ENCODE results near the gene EPHB2.

Gene EPHB2

DNA sequence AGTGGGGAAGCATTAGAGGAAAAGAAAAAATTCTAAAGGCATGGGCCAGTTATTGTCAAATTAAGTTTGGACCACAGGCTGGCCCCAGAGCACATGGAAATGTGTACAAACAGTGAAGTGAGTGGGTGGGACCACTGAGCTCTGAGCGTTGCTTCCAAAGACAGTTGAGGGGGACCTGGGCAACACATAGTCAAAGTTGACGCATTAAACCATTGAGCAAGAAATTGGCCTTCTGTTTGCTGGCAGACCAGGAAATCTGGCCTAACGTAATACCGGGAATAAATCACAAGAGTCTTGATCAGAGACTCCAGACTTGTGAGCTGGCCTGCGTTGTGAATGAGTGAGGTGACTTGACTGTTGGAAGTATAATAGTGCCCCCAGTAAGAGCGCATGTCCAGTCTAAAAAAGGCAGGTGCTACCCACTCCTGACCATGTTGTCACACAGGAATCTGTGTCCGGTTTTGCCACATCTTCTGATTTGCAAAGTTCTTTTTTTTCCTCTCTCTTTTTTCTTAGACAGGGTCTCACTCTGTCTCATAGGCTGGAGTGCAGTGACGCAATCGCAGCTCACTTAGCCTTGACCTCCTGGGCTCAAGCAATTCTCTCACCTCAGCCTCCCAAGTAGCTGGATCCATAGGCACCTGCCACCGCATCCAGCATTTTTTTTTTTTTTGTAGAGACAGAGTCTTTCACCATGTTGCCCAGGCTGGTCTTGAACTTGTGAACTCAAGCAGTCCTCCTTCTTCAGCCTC is 10.7 kb downstream of the EPHB2 start:
- TF ChIP-seq CEBPB (IDR thresholded peaks at IDR 0.05) (0 out of 2 replicates have a peak, but pooled peaks have one; percentile 26), TAF1 (IDR thresholded peaks at IDR 0.05; ENCODE audit: low read depth) (no peak)

DNA sequence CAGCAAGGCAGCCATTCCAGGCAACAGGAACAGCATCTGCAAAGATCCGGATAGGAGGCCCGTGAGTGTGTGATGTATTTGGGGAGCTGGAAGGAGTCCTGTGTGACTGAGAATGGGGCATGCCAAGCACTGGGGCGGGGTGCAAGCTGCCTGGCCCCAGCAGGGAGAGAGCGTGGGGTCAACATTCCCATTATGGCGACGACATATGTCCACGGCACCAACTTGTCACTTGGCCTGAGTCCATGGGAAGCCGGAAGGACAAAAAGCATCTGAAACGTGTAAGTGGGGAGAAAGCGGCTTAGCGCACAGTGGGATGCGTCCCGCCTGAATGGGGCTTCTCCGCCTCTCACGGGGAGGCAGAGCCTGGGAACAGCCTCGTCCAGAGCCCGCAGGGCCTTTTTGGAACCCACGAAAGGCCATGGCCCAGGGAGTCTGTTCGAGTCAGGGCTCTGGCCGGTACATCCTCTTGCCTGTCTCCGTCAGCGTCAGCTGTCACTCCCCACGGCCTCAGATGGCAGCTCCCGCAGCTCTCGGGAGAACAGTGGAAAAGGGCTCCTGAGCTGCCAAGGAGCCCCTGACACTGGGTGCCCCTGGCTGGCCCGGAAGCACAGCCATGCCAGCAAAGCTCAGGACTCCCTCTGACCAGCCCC is 12.4 kb downstream of the EPHB2 start:
- TF ChIP-seq TAF1 (IDR thresholded peaks at IDR 0.05; ENCODE audit: low read depth) (no peak), YY1 (IDR thresholded peaks at IDR 0.05; ENCODE audit: low read depth) (no peak), TEAD4 (IDR thresholded peaks at IDR 0.05) (no peak), ZBTB7A (IDR thresholded peaks at IDR 0.05; ENCODE audit: low read depth) (no peak), CEBPB (IDR thresholded peaks at IDR 0.05) (no peak), FOXM1 (IDR thresholded peaks at IDR 0.05; ENCODE audit: borderline replicate concordance, low read depth) (no peak), EGR1 (IDR thresholded peaks at IDR 0.05) (no peak), CREB1 (IDR thresholded peaks at IDR 0.05; ENCODE audit: low read depth) (no peak), TCF12 (IDR thresholded peaks at IDR 0.05; ENCODE audit: low read depth) (no peak), NFIC (IDR thresholded peaks at IDR 0.05) (no peak), EP300 (IDR thresholded peaks at IDR 0.05; ENCODE audit: borderline replicate concordance) (no peak), RAD21 (IDR thresholded peaks at IDR 0.05; ENCODE audit: low read depth) (no peak)
- TF ChIP-seq, protein P1, sequence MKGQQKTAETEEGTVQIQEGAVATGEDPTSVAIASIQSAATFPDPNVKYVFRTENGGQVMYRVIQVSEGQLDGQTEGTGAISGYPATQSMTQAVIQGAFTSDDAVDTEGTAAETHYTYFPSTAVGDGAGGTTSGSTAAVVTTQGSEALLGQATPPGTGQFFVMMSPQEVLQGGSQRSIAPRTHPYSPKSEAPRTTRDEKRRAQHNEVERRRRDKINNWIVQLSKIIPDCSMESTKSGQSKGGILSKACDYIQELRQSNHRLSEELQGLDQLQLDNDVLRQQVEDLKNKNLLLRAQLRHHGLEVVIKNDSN (IDR thresholded peaks at IDR 0.05), result no peak
- TF ChIP-seq, protein P2, sequence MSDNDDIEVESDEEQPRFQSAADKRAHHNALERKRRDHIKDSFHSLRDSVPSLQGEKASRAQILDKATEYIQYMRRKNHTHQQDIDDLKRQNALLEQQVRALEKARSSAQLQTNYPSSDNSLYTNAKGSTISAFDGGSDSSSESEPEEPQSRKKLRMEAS (IDR thresholded peaks at IDR 0.05), result no peak
- TF ChIP-seq, protein P3, sequence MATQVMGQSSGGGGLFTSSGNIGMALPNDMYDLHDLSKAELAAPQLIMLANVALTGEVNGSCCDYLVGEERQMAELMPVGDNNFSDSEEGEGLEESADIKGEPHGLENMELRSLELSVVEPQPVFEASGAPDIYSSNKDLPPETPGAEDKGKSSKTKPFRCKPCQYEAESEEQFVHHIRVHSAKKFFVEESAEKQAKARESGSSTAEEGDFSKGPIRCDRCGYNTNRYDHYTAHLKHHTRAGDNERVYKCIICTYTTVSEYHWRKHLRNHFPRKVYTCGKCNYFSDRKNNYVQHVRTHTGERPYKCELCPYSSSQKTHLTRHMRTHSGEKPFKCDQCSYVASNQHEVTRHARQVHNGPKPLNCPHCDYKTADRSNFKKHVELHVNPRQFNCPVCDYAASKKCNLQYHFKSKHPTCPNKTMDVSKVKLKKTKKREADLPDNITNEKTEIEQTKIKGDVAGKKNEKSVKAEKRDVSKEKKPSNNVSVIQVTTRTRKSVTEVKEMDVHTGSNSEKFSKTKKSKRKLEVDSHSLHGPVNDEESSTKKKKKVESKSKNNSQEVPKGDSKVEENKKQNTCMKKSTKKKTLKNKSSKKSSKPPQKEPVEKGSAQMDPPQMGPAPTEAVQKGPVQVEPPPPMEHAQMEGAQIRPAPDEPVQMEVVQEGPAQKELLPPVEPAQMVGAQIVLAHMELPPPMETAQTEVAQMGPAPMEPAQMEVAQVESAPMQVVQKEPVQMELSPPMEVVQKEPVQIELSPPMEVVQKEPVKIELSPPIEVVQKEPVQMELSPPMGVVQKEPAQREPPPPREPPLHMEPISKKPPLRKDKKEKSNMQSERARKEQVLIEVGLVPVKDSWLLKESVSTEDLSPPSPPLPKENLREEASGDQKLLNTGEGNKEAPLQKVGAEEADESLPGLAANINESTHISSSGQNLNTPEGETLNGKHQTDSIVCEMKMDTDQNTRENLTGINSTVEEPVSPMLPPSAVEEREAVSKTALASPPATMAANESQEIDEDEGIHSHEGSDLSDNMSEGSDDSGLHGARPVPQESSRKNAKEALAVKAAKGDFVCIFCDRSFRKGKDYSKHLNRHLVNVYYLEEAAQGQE (IDR thresholded peaks at IDR 0.05; ENCODE audit: low read depth), result no peak

DNA sequence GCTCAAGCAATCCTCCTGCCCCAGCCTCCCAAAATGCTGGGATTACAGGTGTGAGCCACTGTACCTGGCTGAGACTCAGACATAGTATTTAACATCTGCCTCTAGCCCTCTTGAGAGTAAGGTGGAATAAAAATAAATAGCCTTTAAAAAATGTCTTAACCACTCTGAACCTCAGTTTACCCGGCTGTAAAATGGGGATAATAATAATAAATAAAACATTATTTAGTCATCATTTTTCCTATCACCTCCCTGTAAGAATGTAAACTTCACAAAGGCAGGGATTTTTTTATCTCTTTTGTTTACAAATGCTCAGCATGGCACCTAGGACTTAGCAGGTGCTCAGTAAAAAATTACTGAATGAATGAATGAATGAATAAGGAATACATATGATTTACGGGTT is 17.2 kb downstream of the EPHB2 start:
- no peak for TF ChIP-seq ZBTB7A (IDR thresholded peaks at IDR 0.05; ENCODE audit: low read depth)
- TF ChIP-seq, protein P1 (IDR thresholded peaks at IDR 0.05), result no peak
- no peak for TF ChIP-seq TAF1 (IDR thresholded peaks at IDR 0.05; ENCODE audit: low read depth)
- TF ChIP-seq TCF12 (IDR thresholded peaks at IDR 0.05; ENCODE audit: low read depth), result no peak
- TF ChIP-seq, protein P2 (IDR thresholded peaks at IDR 0.05), result no peak
- no peak for TF ChIP-seq YY1 (IDR thresholded peaks at IDR 0.05; ENCODE audit: low read depth)
- TF ChIP-seq NFIC (IDR thresholded peaks at IDR 0.05), result no peak
- no peak for TF ChIP-seq RAD21 (IDR thresholded peaks at IDR 0.05; ENCODE audit: low read depth)
- no peak for TF ChIP-seq EGR1 (IDR thresholded peaks at IDR 0.05)
- TF ChIP-seq, protein P3 (IDR thresholded peaks at IDR 0.05; ENCODE audit: low read depth), result no peak
- no peak for TF ChIP-seq TEAD4 (IDR thresholded peaks at IDR 0.05)

DNA sequence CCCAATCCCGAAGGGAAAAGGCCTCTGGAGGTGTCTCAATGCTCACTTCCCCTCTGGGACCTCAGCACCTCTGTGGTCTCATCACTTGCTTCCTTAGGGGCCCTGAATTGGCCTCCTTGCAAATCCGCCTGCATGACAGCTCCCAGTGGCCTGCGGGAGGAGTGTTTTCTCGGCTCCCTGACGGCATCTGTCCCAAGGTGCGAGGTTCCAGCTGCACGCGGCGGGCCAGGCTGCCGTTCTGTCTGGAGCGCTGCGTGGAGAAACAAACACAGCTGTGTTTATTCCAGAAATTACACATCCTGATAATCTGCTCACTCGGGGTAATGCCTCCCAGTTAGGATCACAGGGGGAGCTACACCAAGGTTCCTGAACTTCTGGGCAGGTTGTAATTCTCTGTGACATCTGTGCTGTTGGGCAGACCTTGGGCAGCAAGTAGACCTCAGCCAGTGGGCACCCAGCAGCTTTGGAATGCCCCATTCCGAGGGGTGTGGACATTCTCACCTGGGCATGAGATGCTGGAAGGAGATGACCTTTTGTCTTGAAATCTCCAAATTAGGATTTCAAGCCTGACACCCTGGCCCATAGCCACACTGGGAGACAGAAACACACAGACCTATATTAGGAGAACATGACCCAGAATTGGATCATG is 18.2 kb downstream of the EPHB2 start:
- TF ChIP-seq, protein P3 (IDR thresholded peaks at IDR 0.05; ENCODE audit: low read depth), result no peak
- TF ChIP-seq TAF1 (IDR thresholded peaks at IDR 0.05; ENCODE audit: low read depth) (no peak), EP300 (IDR thresholded peaks at IDR 0.05; ENCODE audit: borderline replicate concordance) (no peak), FOXM1 (IDR thresholded peaks at IDR 0.05; ENCODE audit: borderline replicate concordance, low read depth) (no peak), ZBTB7A (IDR thresholded peaks at IDR 0.05; ENCODE audit: low read depth) (no peak), CREB1 (IDR thresholded peaks at IDR 0.05; ENCODE audit: low read depth) (no peak), TCF12 (IDR thresholded peaks at IDR 0.05; ENCODE audit: low read depth) (no peak), EGR1 (IDR thresholded peaks at IDR 0.05) (no peak), CEBPB (IDR thresholded peaks at IDR 0.05) (no peak), TEAD4 (IDR thresholded peaks at IDR 0.05) (no peak), NFIC (IDR thresholded peaks at IDR 0.05) (no peak), YY1 (IDR thresholded peaks at IDR 0.05; ENCODE audit: low read depth) (no peak), RAD21 (IDR thresholded peaks at IDR 0.05; ENCODE audit: low read depth) (no peak)
- TF ChIP-seq, protein P2 (IDR thresholded peaks at IDR 0.05), result no peak
- TF ChIP-seq, protein P1 (IDR thresholded peaks at IDR 0.05), result no peak

Measured in Ishikawa (cell line).